GM19467 (cell line): Measurements from ENCODE around the gene SIGLEC10.
"Not testable (repeated sequence)": the region's sequence is repeated elsewhere in the genome, so short reads cannot be mapped to it uniquely, and the experiment has no call there.

ENCODE experiments used
- ATAC-seq: cut with Tn5 transposase; IDR thresholded peaks from one replicate; pipeline ENCODE4 v1.9.1; 2021; ENCODE audit warnings: mild to moderate bottlenecking, moderate library complexity; ENCODE audit not compliant: unreplicated experiment

SIGLEC10 gene

GRCh38 chr19:51397453-51397852 lies 20.0 kb downstream of the SIGLEC10 start:
- not testable (repeated sequence) for ATAC-seq

- no peak for ATAC-seq
Measured at GRCh38 chr19:51396175-51396574, 21.3 kb downstream of the SIGLEC10 start.

DNA sequence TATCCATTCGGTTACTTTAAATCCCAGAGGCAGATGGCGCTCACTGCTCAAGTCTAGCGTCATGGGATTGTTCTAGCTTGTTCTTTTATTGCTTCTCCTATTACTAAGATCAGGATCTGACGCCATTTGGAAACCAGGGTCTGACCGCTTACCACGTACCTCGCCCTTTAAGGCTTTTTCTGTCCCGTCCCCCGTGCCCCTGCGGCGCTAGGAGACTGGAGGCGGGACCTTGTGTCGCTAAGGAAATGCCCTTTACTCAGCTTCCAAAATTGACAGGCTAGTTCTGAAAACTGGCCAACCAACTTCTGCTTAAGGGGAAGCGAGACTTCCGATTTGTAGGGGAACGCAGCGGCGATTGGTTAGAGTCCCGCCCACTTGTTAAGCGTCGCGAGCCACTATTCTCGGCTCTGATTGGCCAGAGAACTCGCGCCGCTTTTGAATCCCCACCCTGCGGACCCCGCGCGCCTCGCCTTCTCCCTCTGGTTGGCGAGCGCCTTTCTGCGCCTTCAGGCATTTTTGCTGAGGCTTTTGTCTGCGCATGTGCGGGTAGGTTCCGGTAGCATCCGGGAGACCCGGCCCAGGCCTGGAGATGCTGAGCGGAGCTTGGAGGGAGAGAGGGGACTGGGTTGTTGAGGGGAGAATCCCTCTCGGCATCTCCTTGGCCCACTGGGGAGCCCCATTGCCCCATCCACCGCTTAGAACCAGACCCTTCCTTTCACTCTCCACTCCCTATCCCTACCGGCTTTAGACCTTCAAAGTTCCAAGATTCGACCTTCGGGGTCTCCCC lies 23.2 kb downstream of the SIGLEC10 start:
- ATAC-seq = peak; percentile 83

DNA sequence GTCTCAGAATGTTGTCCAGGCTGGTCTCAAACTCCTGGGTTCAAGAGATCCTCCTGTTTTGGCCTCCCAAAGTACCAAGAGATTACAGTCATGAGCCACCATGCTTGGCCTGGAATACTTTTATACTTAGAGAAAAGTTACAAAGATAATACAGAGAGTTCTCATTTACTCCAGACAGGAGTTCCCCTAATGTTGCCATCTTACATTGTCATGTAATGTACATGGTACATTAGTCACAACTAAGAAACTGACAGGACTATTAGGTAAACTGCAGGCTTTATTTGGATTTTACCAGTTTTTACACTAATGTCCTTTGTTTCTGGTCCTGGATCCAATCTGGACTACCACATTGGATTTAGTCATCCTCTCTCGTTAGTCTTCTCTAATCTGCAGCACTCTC lies 24.7 kb downstream of the SIGLEC10 start:
- ATAC-seq = no peak

DNA sequence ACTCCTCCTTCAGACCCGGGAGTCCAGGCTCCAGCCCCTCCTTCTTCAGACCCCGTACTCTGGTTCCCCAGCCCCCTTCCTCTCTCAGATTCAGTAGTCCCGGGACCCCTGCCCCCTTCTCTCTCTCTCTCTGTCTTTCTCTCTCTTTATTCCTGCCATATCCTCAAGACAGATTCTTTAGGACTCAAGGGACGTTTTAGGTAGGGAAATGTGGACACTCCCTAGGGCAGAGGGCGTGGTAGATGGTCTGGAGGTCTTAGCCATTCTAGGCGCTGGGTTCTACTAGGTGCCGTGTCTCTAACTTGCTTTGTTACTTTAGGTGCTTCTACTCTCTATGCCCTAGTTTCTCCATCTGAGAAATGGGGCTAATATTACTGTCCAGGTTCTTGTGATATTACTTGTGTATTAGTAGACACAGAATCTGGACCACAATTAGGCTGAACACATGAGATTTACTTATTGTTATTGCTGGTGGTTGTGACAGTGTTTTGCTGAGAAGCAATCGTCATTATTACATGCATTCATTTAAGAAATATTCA lies 26.3 kb downstream of the SIGLEC10 start:
- no peak for ATAC-seq

- no peak for ATAC-seq
Measured at GRCh38 chr19:51389143-51389542, 28.3 kb downstream of the SIGLEC10 start.

DNA sequence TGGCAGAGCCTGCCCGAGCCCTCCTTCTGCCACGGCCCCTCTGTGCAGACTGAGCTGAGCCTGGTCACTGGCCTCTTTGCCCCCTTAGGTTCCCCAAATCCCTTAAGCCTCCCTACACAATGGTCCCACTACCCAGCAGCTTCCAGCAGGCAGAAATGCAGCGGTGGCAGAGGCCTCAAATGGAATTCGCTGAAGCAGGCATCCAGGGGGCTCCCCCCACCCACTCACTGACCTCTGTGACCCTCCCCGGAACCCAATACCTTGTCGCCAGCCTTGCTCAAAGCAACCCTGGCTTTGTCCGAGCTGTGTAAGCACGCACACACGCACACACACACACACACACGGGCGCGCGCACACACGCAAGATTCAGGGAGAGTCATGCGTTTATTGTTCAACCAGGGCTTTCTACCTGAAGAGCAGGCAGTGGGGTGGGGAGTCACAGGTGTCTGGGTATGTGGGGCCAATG lies 29.5 kb downstream of the SIGLEC10 start, which contains the start of gene LIM2:
Gene LIM2 (minus strand): TSS at position 51 of the 466 bp plus-strand sequence. CDS start 531 bp downstream, outside the sequence.
- ATAC-seq = no peak

DNA sequence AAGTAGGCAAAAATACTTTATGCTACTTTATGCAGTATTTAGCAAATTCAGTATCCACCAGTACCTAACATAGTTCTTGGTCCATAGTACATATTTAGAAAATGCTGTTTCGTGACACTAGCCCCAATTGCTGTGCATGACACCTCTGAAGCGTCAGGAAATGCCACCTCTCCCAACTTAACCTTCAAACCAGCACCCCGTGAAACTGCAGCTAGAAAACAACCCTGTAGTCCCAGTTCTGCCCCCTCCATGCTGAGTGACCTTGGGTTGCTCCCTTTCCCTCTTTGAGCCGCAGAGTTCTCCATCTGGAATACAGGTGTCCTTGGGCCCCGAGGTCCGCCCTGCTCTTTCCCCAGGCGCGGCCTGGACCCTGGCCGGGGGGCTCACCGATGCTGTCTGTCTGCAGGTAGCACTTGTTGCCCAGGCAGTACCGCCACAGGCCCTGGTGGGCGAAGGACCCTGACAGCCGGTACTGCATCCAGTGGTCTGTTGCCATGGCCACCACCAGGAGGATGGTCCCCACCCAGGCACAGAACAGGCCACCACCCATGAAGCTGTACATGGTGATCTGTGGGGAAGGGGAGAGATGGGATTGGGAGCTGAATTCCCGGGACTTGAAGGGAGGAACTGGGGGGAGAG lies 30.4 kb downstream of the SIGLEC10 start:
- no peak for ATAC-seq

- no peak for ATAC-seq
Measured at GRCh38 chr19:51382004-51382403, 35.4 kb downstream of the SIGLEC10 start.

DNA sequence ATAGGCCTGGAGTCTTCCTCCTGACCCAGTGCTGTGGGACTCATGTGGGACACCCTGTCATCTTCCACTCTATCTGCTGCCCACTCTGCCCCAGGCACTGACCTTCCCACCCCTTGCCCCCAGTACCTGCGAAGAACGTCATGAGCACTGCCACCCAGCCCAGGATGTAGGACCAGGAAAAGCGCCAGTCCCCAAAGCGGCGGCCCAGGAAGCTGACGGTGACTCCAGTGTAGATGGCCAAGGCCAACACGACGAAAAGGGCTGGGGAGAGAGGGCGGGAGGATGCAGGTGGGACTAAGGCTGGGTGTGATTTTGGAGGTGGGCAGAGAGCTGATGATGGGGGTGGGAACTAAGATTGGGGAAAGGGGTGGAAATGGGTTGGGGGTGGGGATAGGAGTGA lies 37.1 kb downstream of the SIGLEC10 start:
- no peak for ATAC-seq

GRCh38 chr19:51377422-51377821 lies 40.0 kb downstream of the SIGLEC10 start:
- ATAC-seq = no peak

DNA sequence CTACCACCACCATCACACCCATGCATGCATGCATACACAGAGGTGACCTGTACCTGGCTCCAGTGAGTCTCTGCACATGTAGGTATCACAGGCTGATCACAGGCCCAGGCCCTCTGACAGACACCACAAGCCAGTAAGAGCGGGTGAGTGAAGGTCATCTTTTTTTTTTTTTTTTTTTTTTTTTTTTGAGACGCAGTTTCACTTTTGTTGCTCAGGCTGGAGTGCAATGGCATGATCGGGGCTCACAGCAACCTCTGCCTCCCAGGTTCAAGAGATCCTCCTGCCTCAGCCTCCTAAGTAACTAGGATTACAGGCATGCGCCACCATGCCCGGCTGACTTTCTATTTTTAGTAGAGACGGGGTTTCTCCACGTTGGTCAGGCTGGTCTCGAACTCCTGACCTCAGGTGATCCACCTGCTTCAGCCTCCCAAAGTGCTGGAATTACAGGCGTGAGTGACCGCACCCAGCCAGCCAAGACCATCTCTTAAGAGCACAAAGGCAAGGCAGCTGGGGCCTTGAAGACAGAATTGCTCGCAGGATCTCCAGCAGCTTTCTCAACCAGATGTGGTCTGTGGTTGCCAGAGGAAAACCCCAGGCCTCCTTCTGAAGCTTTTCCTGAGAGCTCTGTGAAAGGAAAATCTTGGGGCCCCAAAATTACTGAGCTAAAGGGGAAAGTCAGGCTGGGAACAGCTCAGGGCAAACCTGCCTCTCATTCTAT lies 41.8 kb downstream of the SIGLEC10 start:
- no peak for ATAC-seq

- ATAC-seq = no peak
Measured at GRCh38 chr19:51372649-51373504, 44.6 kb downstream of the SIGLEC10 start, which contains the start of gene NKG7. TSS of gene NKG7 (minus strand) at chr19:51372654. CDS start at chr19:51372535, 119 bp downstream.

- no peak for ATAC-seq
Measured at GRCh38 chr19:51372021-51372648, 45.3 kb downstream of the SIGLEC10 start.

GRCh38 chr19:51371186-51371690 lies 46.2 kb downstream of the SIGLEC10 start:
- no peak for ATAC-seq

- ATAC-seq = no peak
Measured at GRCh38 chr19:51370230-51370629, 47.2 kb downstream of the SIGLEC10 start.

GRCh38 chr19:51368366-51369282 lies 48.8 kb downstream of the SIGLEC10 start, which contains the start of gene CLDND2:
TSS of gene CLDND2 (minus strand) at chr19:51369003. CDS start at chr19:51368577, 426 bp downstream.
- ATAC-seq = no peak
